ENCODE results near the gene MAML2. TPM values are rescaled to one million over a fixed set of nuclear protein-coding genes. Genes with fewer than 3 reads are reported as not detected.

The MAML2 gene
- total and polyA plus RNA-seq, 2 of the 13 experiments (the other 11 are each of a cell fraction or from before 2014, with no cell fraction given): 2.3 to 25.9 TPM

DNA sequence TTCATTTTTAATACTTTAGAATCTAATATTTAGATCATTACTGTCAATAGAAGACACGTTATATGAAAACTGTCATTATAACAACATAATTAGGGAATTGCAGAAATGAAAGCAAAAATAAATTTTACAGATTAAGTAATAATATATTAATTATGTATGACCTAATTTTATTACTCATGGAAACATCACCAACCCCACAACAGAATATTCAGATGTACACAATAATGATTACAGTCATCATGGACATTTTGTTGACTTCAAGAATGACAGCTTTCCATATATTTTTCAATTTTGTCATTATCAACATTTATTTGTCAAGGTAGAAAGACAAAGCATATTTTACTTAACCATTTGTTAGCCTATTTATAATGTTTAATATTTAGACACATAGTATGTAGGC, 119.9 kb downstream of the MAML2 start:
- Histone ChIP-seq H3K79me2 (ENCODE audit: insufficient read depth, low read length) (peaks cover 7% of the 10 kb centered on the region), H3K27ac (ENCODE audit: extremely low read length, insufficient read depth, low read length) (no peak overlapping the region), H3K4me1 (ENCODE audit: insufficient read depth, low read length) (peaks cover 39% of the 10 kb centered on the region), H3K9me3 (ENCODE audit: low read length) (no peaks in the 10 kb centered on the region), H3K36me3 (replicated peaks in 1 of 2; ENCODE audit: control insufficient read depth in 1 of 2, insufficient read depth in 2 of 2, low read length in 2 of 2) (no peaks in the 10 kb centered on the region), H4K20me1 (ENCODE audit: insufficient read depth, low read length) (no peaks in the 10 kb centered on the region), H3K9ac (ENCODE audit: insufficient read depth, low read depth, low read length) (no peak overlapping the region), H3K27me3 (ENCODE audit: control insufficient read depth in 1 of 2, insufficient read depth in 2 of 2, low read length in 2 of 2) (no peaks in the 10 kb centered on the region), H2AFZ (ENCODE audit: low read length) (no peak overlapping the region), H3K4me3 (replicated peaks in 1 of 3; ENCODE audit: insufficient read depth in 1 of 3, low read depth in 2 of 3, low read length in 3 of 3) (no peak overlapping the region), H3K4me2 (ENCODE audit: low read depth, low read length) (no peak overlapping the region)
- CTCF ChIA-PET (ENCODE audit: low intra/inter-chr PET ratio, low total read pairs): no interaction called here
- WGBS (ENCODE audit: low lambda C conversion rate): 95% methylated on average over 1 of the region's 1 CpG
- no peak for TF ChIP-seq GTF2F1 (IDR thresholded peaks at IDR 0.05; ENCODE audit: low read length)
- no peak for TF ChIP-seq PPARG (CRISPR knock-in tag; conservative IDR thresholded peaks at IDR 0.05)
- TF ChIP-seq, protein P1, sequence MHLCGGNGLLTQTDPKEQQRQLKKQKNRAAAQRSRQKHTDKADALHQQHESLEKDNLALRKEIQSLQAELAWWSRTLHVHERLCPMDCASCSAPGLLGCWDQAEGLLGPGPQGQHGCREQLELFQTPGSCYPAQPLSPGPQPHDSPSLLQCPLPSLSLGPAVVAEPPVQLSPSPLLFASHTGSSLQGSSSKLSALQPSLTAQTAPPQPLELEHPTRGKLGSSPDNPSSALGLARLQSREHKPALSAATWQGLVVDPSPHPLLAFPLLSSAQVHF (CRISPR knock-in tag; IDR thresholded peaks at IDR 0.05): no peak
- no peak for TF ChIP-seq SP140L (CRISPR knock-in tag; IDR thresholded peaks at IDR 0.05; ENCODE audit: borderline replicate concordance)
- no peak for TF ChIP-seq ZNF790 (CRISPR knock-in tag; IDR thresholded peaks at IDR 0.05; ENCODE audit: borderline replicate concordance)
- no peak for TF ChIP-seq TBP (CRISPR knock-in tag; IDR thresholded peaks at IDR 0.05)
- no peak for TF ChIP-seq TCF12 (IDR thresholded peaks at IDR 0.05)
- TF ChIP-seq TCF12 (CRISPR knock-in tag; IDR thresholded peaks at IDR 0.05): no peak
- no peak for TF ChIP-seq ZFP41 (CRISPR knock-in tag; IDR thresholded peaks at IDR 0.05; ENCODE audit: borderline replicate concordance)
- TF ChIP-seq ZC3H4 (CRISPR knock-in tag; IDR thresholded peaks at IDR 0.05; ENCODE audit: borderline replicate concordance): no peak
- TF ChIP-seq FOXM1 (CRISPR knock-in tag; IDR thresholded peaks at IDR 0.05): no peak
- ATAC-seq (no peak), DNase-seq (ENCODE audit: low spot score) (no peak), FAIRE-seq (no peak)
- intact Hi-C loops (cut with micrococcal nuclease; ENCODE audit: unreplicated experiment) (no loop called here), in situ Hi-C loops (cut with HindIII; ENCODE audit: extremely low pct_ligation_motif_present, low pct_unique_long_range_greater_than_20kb) (no loop called here)
- no TSS peak for BruUV-seq (replicated peaks)
- POLR2A ChIA-PET: no interaction called here
